Endothelial cell of umbilical vein (primary cell): ENCODE measurements around the gene ICAM1.

Source experiments
- CTCF ChIP-seq, 2 donors: IDR thresholded peaks; 1 replicate in 1 of 2; 2 replicates in 1 of 2; pipeline ENCODE4 v1.5.1; 2011; ENCODE audit warnings: low read length in 2 of 2, mild to moderate bottlenecking in 2 of 2, moderate library complexity in 2 of 2, control low read depth in 1 of 2, inconsistent platforms in 1 of 2, low read depth in 1 of 2; ENCODE audit not compliant: insufficient read depth in 1 of 2; ENCODE audit errors: extremely low read depth in 1 of 2
- EZH2 ChIP-seq: IDR thresholded peaks from 2 replicates; pipeline ENCODE4 v1.6.1; 2012; ENCODE audit warnings: borderline replicate concordance, low read depth, mild to moderate bottlenecking, moderate library complexity, low read length, inconsistent platforms; ENCODE audit not compliant: severe bottlenecking
- MAX ChIP-seq: IDR thresholded peaks from 2 replicates; pipeline ENCODE4 v1.6.1; 2011; ENCODE audit not compliant: insufficient read depth, insufficient read length
- POLR2A ChIP-seq: IDR thresholded peaks from 2 replicates; pipeline ENCODE4 v1.6.1; 2012; ENCODE audit warnings: low read depth, mild to moderate bottlenecking, control low read depth, low read length

GRCh38 chr19:10318807-10319682 lies 48.1 kb downstream of the ICAM1 start:
- TF ChIP-seq EZH2 (no peak), CTCF (IDR thresholded peaks at IDR 0.05; ENCODE audit: extremely low read depth in 1 of 2, insufficient read depth in 1 of 2, low read depth in 1 of 2, low read length in 2 of 2) (no peak), POLR2A (no peak), MAX (no peak)
